Stimulated activated naive B cell treated with anti-CD40 and anti-IgM and Interleukin-4, amounts not matched to agents 10 μg/mL and 1 μg/mL and 100 μg/mL, for 72 hours (primary cell): ENCODE results near the gene SENP1.

Experiments used
- ATAC-seq, 2 donors: fragments of 150-1000 bp; cut with Tn5 transposase; replicated peaks; 2 replicates each; pipeline ENCODE4 v1.10.0; 2021; ENCODE audit warnings: moderate library complexity in 1 of 2
- DNase-seq: peaks from one replicate; pipeline ENCODE4 v3.0.0; 2021
- H3K27ac Mint-ChIP-seq: one replicate; pipeline ENCODE4 v1.8.0; 2022; ENCODE audit warnings: mild to moderate bottlenecking, mixed read lengths
- H3K27me3 Mint-ChIP-seq, 2 donors: one replicate each; pipeline ENCODE4 v1.8.0; 2022; ENCODE audit warnings: mixed read lengths in 2 of 2
- H3K36me3 Mint-ChIP-seq, 2 donors: one replicate each; pipeline ENCODE4 v1.8.0; 2022; ENCODE audit warnings: mixed read lengths in 2 of 2, mild to moderate bottlenecking in 1 of 2
- H3K4me1 Mint-ChIP-seq, 2 donors: one replicate each; pipeline ENCODE4 v1.8.0; 2022; ENCODE audit warnings: mixed read lengths in 2 of 2, mild to moderate bottlenecking in 1 of 2
- H3K4me3 Mint-ChIP-seq, 2 donors: one replicate each; pipeline ENCODE4 v1.8.0; 2022; ENCODE audit warnings: mild to moderate bottlenecking in 2 of 2, mixed read lengths in 2 of 2, moderate library complexity in 1 of 2
- H3K9me3 Mint-ChIP-seq, 2 donors: one replicate each; pipeline ENCODE4 v1.8.0; 2022; ENCODE audit warnings: mixed read lengths in 2 of 2, mild to moderate bottlenecking in 1 of 2

Gene SENP1

DNA sequence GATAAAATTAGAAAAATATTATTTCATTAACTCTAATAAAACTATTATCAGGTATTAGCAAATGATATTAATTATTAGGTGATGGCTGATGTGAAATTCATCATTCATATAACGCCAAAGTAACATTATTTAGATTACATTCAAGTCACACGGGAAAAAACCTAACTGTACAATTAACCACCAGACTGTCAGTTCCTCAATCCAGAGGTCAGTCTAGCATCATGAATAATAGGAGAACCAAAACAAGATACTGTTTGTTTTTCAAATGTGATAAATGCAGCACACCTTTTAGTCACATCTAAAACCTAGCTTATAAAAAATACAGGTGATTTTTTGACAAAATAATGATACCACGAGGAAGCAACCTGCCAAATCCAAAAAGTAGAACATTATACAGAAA is 19.6 kb downstream of the SENP1 start:
- no peak overlapping the region for H3K27ac Mint-ChIP-seq
- DNase-seq (no peak), ATAC-seq (peak; percentile 70 to 76)
- H3K4me1 Mint-ChIP-seq = peaks cover 9 to 19% of the 10 kb centered on the region in 2 donors
- H3K36me3 Mint-ChIP-seq = peaks cover 26 to 33% of the 10 kb centered on the region in 2 donors
- H3K27me3 Mint-ChIP-seq = no peaks in the 10 kb centered on the region
- no peak overlapping the region for H3K4me3 Mint-ChIP-seq
- H3K9me3 Mint-ChIP-seq = no peaks in the 10 kb centered on the region

DNA sequence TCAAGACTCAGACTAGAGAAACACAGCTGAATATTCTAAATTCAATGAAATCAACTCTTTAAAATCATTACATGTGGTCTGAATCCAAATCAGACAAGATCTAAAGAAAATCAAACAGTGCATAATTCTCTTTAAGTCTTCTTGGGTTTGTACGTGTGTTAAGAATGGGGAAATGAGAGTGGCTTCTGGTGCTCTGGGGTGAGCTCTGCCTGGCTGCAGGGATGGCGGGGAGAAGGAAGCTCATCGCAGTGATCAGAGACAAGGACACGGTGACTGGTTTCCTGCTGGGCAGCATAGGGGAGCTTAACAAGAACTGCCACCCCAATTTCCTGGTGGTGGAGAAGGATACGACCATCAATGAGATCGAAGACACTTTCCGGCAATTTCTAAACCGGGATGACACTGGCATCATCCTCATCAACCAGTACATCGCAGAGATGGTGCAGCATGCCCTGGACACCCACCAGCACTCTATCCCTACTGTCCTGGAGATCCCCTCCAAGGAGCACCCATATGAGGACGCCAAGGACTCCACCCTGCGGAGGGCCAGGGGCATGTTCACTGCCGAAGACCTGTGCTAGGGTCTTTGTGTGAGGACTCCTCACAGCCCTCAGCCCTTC is 20.9 kb downstream of the SENP1 start:
- ATAC-seq = peak; percentile 91 to 93

DNA sequence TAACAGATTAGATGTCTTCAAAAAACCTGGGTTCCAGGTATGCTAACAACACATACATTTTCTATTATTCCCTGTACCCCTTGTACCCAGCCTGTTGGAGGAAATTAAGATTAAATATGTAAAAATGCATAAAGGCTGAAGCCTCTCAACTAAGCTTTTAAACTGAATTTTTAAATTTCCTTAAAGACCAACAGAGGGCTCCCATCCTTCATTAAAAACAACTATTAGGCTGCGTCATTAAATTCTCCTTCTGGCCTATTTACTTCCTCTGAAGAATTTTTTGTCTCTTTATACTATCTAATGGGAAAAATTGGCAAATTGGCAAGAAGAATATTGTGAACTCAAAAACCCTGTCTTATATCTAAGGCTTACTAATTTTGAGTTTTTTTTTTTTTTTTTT is 21.8 kb downstream of the SENP1 start:
- Mint-ChIP-seq H3K27ac (no peak overlapping the region), H3K9me3 (no peaks in the 10 kb centered on the region), H3K36me3 (peaks cover 25 to 27% of the 10 kb centered on the region in 2 donors), H3K4me3 (no peak overlapping the region), H3K4me1 (peaks cover 6 to 19% of the 10 kb centered on the region in 2 donors), H3K27me3 (no peaks in the 10 kb centered on the region)
- ATAC-seq (no peak), DNase-seq (no peak)

More for the DNA sequence above, 20.9 kb downstream of the SENP1 start:
- Mint-ChIP-seq H3K9me3 (no peaks in the 10 kb centered on the region), H3K4me3 (peak overlapping the region; percentile 20 to 31), H3K4me1 (peaks cover 6 to 19% of the 10 kb centered on the region in 2 donors), H3K27ac (peak overlapping the region; percentile 43), H3K36me3 (peaks cover 25 to 27% of the 10 kb centered on the region in 2 donors), H3K27me3 (no peaks in the 10 kb centered on the region)
- DNase-seq = no peak

DNA sequence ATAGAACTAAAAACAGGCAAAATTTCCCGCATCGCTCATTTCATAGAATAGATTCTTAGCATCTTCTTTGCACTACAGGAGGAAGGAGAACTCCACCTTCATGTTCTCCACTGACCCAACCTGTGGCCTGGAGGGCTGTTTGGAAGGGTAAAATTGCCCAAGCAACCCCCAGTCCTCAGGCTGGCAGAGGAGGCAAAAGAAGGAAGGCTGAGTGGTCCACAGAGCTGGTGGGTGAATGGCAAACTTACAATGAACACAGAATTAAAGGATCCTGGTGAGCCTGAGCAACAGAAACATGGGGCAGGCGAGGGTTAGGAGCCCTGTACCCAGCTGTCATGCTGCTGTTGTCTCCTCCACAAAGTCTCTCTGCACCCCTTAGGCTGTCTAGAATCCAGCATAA is 25.1 kb downstream of the SENP1 start:
- peaks cover 32 to 38% of the 10 kb centered on the region in 2 donors for H3K36me3 Mint-ChIP-seq
- H3K4me1 Mint-ChIP-seq = peaks cover 6 to 14% of the 10 kb centered on the region in 2 donors

DNA sequence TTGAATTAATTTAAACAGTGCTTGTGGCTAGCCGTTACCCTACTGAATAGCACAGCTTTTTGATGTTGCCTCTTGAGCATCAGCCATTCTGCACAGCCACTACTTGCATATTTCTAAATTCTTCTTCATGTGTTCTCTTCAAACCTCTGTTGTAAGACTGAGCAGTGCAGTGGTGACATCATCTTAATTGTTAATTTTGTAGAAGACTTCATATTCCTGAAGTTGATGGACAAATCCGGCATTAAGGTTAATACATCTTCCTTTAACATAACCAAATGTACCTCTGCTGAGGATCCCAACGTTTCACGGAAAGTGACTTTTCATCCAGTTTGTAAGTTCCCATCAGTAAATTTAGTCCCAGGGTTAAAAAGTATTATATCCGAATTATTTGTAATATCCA is 25.6 kb downstream of the SENP1 start:
- no peaks in the 10 kb centered on the region for H3K9me3 Mint-ChIP-seq
- H3K27me3 Mint-ChIP-seq = no peaks in the 10 kb centered on the region
- peaks cover 5 to 11% of the 10 kb centered on the region in 2 donors for H3K4me1 Mint-ChIP-seq
- DNase-seq (no peak), ATAC-seq (no peak)
- H3K4me3 Mint-ChIP-seq = no peak overlapping the region
- H3K36me3 Mint-ChIP-seq = peaks cover 32 to 38% of the 10 kb centered on the region in 2 donors
- no peak overlapping the region for H3K27ac Mint-ChIP-seq

More for the DNA sequence above, 25.1 kb downstream of the SENP1 start:
- Mint-ChIP-seq H3K27ac (no peak overlapping the region), H3K9me3 (no peaks in the 10 kb centered on the region), H3K4me3 (no peak overlapping the region), H3K27me3 (no peaks in the 10 kb centered on the region)
- ATAC-seq (no peak), DNase-seq (no peak)

DNA sequence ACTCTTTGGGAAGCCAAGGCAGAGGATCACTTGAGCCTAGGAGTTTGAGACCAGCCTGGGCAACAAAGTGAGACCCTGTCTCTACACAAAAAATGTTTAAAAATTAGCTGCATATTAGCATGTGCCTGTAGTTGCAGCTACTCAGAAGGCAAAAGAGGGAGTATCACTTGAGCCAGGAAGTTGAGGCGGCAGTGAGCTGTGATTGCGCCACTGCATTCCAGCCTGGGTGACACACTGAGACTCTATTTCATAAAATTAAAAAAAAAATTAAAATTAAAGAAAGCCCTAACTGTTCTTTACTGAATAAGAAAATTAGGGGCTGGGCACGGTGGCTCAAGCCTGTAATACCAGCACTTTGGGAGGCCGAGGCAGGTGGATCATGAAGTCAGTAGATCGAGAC is 27.0 kb downstream of the SENP1 start:
- DNase-seq = no peak
- ATAC-seq = no peak
- Mint-ChIP-seq H3K4me1 (no peaks in the 10 kb centered on the region), H3K27ac (no peak overlapping the region), H3K4me3 (no peak overlapping the region), H3K9me3 (no peaks in the 10 kb centered on the region), H3K36me3 (peaks cover 29 to 34% of the 10 kb centered on the region in 2 donors), H3K27me3 (no peaks in the 10 kb centered on the region)

DNA sequence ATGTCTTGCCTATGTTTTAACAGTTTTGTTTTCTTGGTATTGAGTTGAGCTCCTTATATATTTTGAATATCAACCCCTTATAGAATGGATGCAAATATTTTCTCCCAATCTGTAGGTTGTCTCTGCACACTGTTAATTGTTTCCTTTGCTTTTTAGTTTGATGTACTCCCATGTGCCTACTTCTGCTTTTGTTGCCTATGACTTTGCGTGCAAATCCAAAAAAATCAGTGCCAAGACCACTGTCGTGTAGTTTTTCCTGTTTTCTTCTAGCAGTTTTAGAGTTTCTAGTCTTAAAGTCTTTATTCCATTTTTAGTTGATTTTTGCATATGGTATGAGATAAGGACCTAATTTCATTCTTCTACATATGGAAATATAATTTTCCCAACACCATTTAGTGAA is 28.8 kb downstream of the SENP1 start:
- DNase-seq (no peak), ATAC-seq (no peak)
- no peaks in the 10 kb centered on the region for H3K9me3 Mint-ChIP-seq
- peaks cover 27 to 37% of the 10 kb centered on the region in 2 donors for H3K36me3 Mint-ChIP-seq
- H3K27me3 Mint-ChIP-seq = no peaks in the 10 kb centered on the region
- no peaks in the 10 kb centered on the region for H3K4me1 Mint-ChIP-seq
- H3K4me3 Mint-ChIP-seq = no peak overlapping the region
- H3K27ac Mint-ChIP-seq = no peak overlapping the region

DNA sequence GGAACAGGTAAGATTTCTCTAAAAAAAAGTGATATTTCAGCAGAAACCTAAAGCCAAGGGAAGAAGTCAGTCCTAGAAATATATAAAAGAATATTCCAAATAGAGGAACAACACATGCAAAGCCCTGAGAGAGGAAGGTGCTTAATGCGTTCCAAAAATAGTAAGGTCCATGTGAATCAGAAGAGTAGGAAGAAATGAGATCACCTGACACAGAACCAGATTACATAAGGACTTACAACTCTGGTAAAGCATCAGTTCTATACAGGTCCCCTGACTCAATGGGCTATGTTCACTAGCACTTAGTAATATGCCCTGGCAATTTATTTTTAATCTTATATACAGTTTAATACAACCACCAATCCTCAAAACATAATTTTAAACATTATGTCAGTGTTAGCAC is 30.0 kb downstream of the SENP1 start:
- H3K27me3 Mint-ChIP-seq = no peaks in the 10 kb centered on the region

DNA sequence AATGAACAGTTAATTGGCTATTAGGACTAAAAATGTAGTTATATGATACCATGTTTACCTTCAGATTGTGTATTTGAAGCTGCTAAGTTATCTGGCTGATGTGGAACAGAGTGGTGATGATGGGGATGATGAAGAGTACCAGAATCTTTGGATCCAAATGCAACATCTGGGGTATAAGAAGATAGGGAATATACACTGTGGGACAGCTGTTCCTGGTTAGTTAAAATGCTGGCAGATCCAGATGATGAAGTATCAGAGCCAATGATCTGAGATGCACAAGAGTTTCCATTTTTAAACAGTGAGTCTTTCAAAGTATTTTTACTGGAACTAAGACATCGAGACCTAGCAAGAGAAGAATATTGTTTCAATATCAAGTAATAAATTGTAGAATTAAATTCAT is 31.6 kb downstream of the SENP1 start:
- H3K9me3 Mint-ChIP-seq = no peaks in the 10 kb centered on the region
- H3K27me3 Mint-ChIP-seq = no peaks in the 10 kb centered on the region

More for the DNA sequence above, 30.0 kb downstream of the SENP1 start:
- Mint-ChIP-seq H3K4me1 (no peaks in the 10 kb centered on the region), H3K27ac (no peak overlapping the region), H3K36me3 (peaks cover 25 to 36% of the 10 kb centered on the region in 2 donors), H3K4me3 (no peak overlapping the region), H3K9me3 (no peaks in the 10 kb centered on the region)
- ATAC-seq = no peak
- DNase-seq = no peak

DNA sequence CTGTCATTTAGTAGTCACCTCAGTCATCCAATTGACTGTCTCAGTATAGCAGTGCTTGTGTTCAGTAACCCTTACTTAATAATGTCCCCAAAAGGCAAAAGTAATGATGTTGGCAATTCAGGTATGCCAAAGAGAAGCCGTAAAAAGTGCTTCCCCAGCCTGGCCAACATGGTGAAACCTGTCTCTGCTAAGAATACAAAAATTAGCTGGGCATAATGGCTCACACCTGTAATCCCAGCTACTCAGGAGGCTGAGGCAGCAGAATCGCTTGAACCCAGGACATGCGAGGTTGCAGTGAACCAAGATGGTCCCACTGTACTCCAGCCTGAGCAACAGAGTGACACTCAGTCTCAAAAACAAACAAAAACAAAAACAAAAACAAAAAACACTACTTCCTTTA is 33.6 kb downstream of the SENP1 start:
- peaks cover 10 to 16% of the 10 kb centered on the region in 2 donors for H3K4me1 Mint-ChIP-seq
- no peak overlapping the region for H3K27ac Mint-ChIP-seq
- no peak overlapping the region for H3K4me3 Mint-ChIP-seq
- no peak for ATAC-seq
- DNase-seq = no peak
- H3K9me3 Mint-ChIP-seq = no peaks in the 10 kb centered on the region
- H3K36me3 Mint-ChIP-seq = peaks cover 34 to 47% of the 10 kb centered on the region in 2 donors
- H3K27me3 Mint-ChIP-seq = no peaks in the 10 kb centered on the region

More for the DNA sequence above, 31.6 kb downstream of the SENP1 start:
- H3K27ac Mint-ChIP-seq = no peak overlapping the region
- peaks cover 34 to 51% of the 10 kb centered on the region in 2 donors for H3K36me3 Mint-ChIP-seq
- no peak overlapping the region for H3K4me3 Mint-ChIP-seq
- peaks cover under 1 to 3% of the 10 kb centered on the region in 2 donors for H3K4me1 Mint-ChIP-seq
- DNase-seq = no peak
- no peak for ATAC-seq

DNA sequence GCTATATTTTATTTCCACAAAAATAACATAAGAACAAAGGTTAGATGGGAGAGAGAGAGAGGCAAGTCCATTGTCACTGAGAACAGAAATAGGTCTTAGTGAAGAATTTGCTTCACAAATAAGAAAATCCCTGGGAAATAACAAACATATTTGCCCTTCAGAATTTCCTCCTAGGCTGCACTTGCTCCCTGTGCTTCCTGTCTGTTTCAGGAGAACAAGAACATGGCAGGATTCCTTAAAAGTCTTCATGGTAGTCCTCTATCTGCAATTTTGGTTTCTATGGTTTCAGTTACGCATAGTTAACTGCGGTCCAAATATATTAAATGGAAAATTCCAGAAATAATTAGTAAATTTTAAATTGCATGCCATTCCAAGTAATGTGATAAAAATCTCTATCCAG is 34.1 kb downstream of the SENP1 start:
- Mint-ChIP-seq H3K27me3 (no peaks in the 10 kb centered on the region), H3K4me1 (peaks cover 12 to 19% of the 10 kb centered on the region in 2 donors), H3K27ac (no peak overlapping the region), H3K36me3 (peaks cover 32 to 46% of the 10 kb centered on the region in 2 donors), H3K4me3 (no peak overlapping the region), H3K9me3 (no peaks in the 10 kb centered on the region)
- no peak for DNase-seq
- no peak for ATAC-seq

DNA sequence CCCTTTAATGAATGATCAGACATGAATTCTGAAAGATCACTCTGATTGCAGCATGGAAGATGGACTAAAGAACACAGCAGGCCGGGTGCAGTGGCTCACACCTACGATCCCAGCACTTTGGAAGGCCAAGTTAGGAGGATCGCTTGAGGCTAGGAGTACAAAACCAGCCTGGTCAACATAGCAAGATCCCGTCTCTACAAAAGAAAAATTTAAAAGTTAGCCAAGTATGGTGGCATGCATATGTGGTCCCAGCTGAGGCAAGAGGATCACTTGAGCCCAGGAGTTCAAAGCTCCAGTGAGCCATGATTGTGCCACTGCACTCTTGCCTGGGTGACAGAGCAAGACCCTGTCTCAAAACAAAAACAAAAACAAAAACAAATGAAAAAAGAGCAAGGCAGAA is 35.1 kb downstream of the SENP1 start:
- Mint-ChIP-seq H3K36me3 (peaks cover 30 to 48% of the 10 kb centered on the region in 2 donors), H3K4me3 (no peak overlapping the region), H3K27ac (peak overlapping the region; percentile 57), H3K4me1 (peaks cover 12 to 19% of the 10 kb centered on the region in 2 donors), H3K27me3 (no peaks in the 10 kb centered on the region), H3K9me3 (no peaks in the 10 kb centered on the region)
- DNase-seq = no peak
- no peak for ATAC-seq

DNA sequence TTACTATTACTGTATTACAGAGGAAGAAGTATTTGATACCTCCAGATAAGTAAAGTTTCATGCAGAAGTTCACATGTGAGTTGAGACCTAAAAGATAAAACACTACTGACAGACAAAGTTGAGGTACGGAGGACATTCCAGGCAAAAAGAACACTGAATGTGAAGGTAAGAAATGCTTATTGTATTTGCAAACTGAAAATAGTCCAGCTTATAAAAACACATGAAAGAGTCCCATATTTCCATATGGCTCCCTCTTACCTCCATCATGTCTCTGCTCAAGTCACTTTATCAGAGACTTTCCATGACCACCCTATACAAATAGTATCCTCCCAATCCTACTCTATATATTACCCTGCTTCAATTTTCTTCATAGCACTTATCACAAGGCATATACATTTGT is 35.8 kb downstream of the SENP1 start:
- Mint-ChIP-seq H3K4me3 (no peak overlapping the region), H3K4me1 (peaks cover 12 to 19% of the 10 kb centered on the region in 2 donors), H3K27ac (no peak overlapping the region), H3K9me3 (no peaks in the 10 kb centered on the region), H3K27me3 (no peaks in the 10 kb centered on the region), H3K36me3 (peaks cover 32 to 49% of the 10 kb centered on the region in 2 donors)
- DNase-seq (no peak), ATAC-seq (no peak)

DNA sequence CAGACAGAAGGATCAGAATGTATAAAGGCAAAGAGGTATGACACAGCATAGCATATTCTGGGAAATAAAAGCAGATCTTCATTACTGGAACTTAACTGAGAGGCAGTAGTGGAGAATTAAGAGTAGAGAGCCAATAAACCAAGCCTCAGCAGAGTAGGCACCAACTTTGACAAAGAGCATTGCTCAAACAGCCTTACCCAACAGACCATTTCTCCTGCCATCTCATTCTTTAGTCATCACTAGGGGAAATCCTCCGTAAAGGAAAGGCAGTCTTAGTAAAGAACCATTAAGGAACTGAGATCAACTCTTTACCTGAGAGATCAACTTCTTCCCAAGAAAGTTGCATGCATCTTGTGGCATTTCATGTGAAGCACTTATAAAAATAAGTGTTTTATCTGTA is 36.6 kb downstream of the SENP1 start:
- Mint-ChIP-seq H3K4me1 (peaks cover 12 to 19% of the 10 kb centered on the region in 2 donors), H3K36me3 (peaks cover 35 to 53% of the 10 kb centered on the region in 2 donors), H3K27ac (peak overlapping the region; percentile 66), H3K27me3 (no peaks in the 10 kb centered on the region), H3K4me3 (no peak overlapping the region), H3K9me3 (no peaks in the 10 kb centered on the region)
- no peak for DNase-seq
- ATAC-seq = peak; percentile 79 to 89

DNA sequence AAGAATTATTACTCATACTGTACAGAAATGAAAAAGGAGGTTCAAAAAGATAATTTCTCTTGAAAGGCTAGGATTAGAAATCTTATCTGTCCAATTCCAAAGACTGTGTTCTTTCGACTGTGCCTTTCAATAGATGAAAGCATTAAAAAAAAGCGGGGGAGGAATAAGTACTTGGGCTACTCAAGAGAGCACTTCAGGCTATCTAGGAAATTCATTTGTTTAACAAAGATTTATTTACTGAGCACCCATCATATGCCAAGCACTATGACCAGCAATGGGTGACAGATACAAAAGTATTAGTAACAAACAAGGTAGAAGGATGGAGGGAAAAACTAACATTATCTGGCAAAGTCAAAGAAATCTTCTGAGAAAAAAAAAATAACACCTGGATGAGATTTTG is 37.4 kb downstream of the SENP1 start:
- no peak for ATAC-seq
- no peaks in the 10 kb centered on the region for H3K27me3 Mint-ChIP-seq
- no peaks in the 10 kb centered on the region for H3K9me3 Mint-ChIP-seq
- H3K27ac Mint-ChIP-seq = peak overlapping the region; percentile 83
- no peak overlapping the region for H3K4me3 Mint-ChIP-seq
- peaks cover 12 to 19% of the 10 kb centered on the region in 2 donors for H3K4me1 Mint-ChIP-seq
- H3K36me3 Mint-ChIP-seq = peaks cover 38 to 56% of the 10 kb centered on the region in 2 donors
- no peak for DNase-seq
